ENCODE measurements around the gene MAP3K20. TPM values are rescaled to one million over a fixed set of nuclear protein-coding genes. Genes with fewer than 3 reads are reported as not detected.
"Not testable (repeated sequence)": the region's sequence is repeated elsewhere in the genome, so short reads cannot be mapped to it uniquely, and the experiment has no call there.

Gene MAP3K20
- total RNA-seq, 1 donor from 2014 or later: 23.5 TPM

- Mint-ChIP-seq H3K4me1 (ENCODE audit: unreplicated experiment) (peaks cover 12% of the 10 kb centered on the region), H3K27ac (no peak overlapping the region), H3K9me3 (peaks cover 4% of the 10 kb centered on the region), H3K4me3 (no peak overlapping the region), H3K36me3 (peaks cover 4% of the 10 kb centered on the region), H3K27me3 (no peaks in the 10 kb centered on the region)
- no peak for DNase-seq (ENCODE audit: extremely low spot score, unreplicated experiment)
- no peak for TF ChIP-seq CTCF (conservative IDR thresholded peaks at IDR 0.05)
Measured at GRCh38 chr2:173030561-173031490, 44.8 kb upstream of the MAP3K20 start.

DNA sequence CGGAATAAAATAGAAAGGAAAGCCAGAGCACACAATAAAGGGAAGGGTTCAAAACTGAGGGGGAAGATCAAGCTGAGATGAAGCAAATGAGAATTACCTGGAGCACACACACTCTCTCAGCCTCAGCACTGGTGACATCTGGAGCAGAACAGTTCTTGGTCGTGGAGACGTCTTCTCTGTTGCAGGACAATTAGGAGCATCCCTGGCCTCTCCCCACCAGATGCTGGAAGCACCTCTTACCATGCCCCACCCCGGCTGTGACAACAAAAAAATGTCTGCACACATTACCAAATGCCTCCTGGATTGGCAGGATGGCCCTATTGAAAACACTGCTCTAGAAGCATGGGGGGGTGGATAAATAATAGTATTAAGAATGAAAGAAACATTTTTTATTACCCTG lies 43.6 kb upstream of the MAP3K20 start:
- Mint-ChIP-seq H3K4me3 (no peak overlapping the region), H3K36me3 (peaks cover 4% of the 10 kb centered on the region), H3K27ac (no peak overlapping the region), H3K9me3 (peaks cover 4% of the 10 kb centered on the region), H3K4me1 (ENCODE audit: unreplicated experiment) (peaks cover 6% of the 10 kb centered on the region), H3K27me3 (no peaks in the 10 kb centered on the region)
- TF ChIP-seq CTCF (conservative IDR thresholded peaks at IDR 0.05): no peak
- DNase-seq (ENCODE audit: extremely low spot score, unreplicated experiment): no peak

GRCh38 chr2:173033084-173033483 lies 42.6 kb upstream of the MAP3K20 start:
- Mint-ChIP-seq H3K4me3 (no peak overlapping the region), H3K9me3 (peaks cover 4% of the 10 kb centered on the region), H3K36me3 (peaks cover 4% of the 10 kb centered on the region), H3K27ac (no peak overlapping the region), H3K27me3 (no peaks in the 10 kb centered on the region), H3K4me1 (ENCODE audit: unreplicated experiment) (peaks cover 4% of the 10 kb centered on the region)
- no peak for TF ChIP-seq CTCF (conservative IDR thresholded peaks at IDR 0.05)
- DNase-seq (ENCODE audit: extremely low spot score, unreplicated experiment): no peak

DNA sequence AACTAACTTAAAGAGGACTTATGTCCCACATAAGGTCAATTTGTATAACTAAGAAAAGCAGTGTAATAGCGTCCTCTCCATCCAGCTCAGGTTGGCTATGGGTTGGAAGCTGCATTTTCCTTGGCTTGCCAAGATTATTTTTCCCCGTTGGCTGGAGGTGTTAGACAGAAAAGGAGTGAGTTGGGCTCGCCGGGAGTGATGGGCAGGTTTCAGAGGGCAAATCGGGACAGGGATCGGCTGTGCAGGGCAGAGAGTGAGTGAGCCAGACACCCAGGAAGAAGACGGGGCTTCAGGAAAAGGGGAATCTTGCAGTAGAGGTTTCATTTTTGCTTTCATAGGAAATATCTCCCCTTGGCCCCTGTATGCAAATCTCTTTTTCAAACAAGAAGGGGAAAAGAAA lies 41.5 kb upstream of the MAP3K20 start:
- no peak for TF ChIP-seq CTCF (conservative IDR thresholded peaks at IDR 0.05)
- no peak for DNase-seq (ENCODE audit: extremely low spot score, unreplicated experiment)
- H3K36me3 Mint-ChIP-seq: peaks cover 4% of the 10 kb centered on the region
- no peak overlapping the region for H3K27ac Mint-ChIP-seq
- no peak overlapping the region for H3K4me3 Mint-ChIP-seq
- peaks cover 4% of the 10 kb centered on the region for H3K9me3 Mint-ChIP-seq
- H3K4me1 Mint-ChIP-seq (ENCODE audit: unreplicated experiment): peaks cover 4% of the 10 kb centered on the region
- no peaks in the 10 kb centered on the region for H3K27me3 Mint-ChIP-seq

- DNase-seq (ENCODE audit: extremely low spot score, unreplicated experiment): no peak
- no peak for TF ChIP-seq CTCF (conservative IDR thresholded peaks at IDR 0.05)
- H3K9me3 Mint-ChIP-seq: peaks cover 4% of the 10 kb centered on the region
- peaks cover 4% of the 10 kb centered on the region for H3K4me1 Mint-ChIP-seq (ENCODE audit: unreplicated experiment)
- H3K4me3 Mint-ChIP-seq: no peak overlapping the region
- H3K27ac Mint-ChIP-seq: no peak overlapping the region
- H3K27me3 Mint-ChIP-seq: no peaks in the 10 kb centered on the region
- H3K36me3 Mint-ChIP-seq: peaks cover 4% of the 10 kb centered on the region
Measured at GRCh38 chr2:173037245-173038120, 38.2 kb upstream of the MAP3K20 start.

GRCh38 chr2:173038257-173038656 lies 37.4 kb upstream of the MAP3K20 start:
- not testable (repeated sequence) for DNase-seq (ENCODE audit: extremely low spot score, unreplicated experiment); H3K36me3 Mint-ChIP-seq

More at GRCh38 chr2:173038257-173038656, 37.4 kb upstream of the MAP3K20 start:
- H3K27me3 Mint-ChIP-seq; H3K4me1 Mint-ChIP-seq (ENCODE audit: unreplicated experiment); H3K9me3 Mint-ChIP-seq; H3K4me3 Mint-ChIP-seq; H3K27ac Mint-ChIP-seq: not testable (repeated sequence)

Measured in type B pancreatic cell (in vitro differentiated cells).